Stimulated activated CD8-positive, alpha-beta memory T cell treated with anti-CD3 and anti-CD28 coated beads, Interleukin-12 subunit alpha, Interleukin-12 subunit beta, amount 100 ng/mL, for 24 hours (primary cell): ENCODE measurements around the gene FRMD1.

Experiments
- DNase-seq: peaks from one replicate; pipeline ENCODE4 v3.0.0-alpha.2; 2020; ENCODE audit errors: extremely low read depth

Gene FRMD1

GRCh38 chr6:168005796-168006195, 73.2 kb downstream of the FRMD1 start:
- DNase-seq, result no peak

GRCh38 chr6:168004945-168005344, 74.1 kb downstream of the FRMD1 start:
- no peak for DNase-seq

GRCh38 chr6:168004023-168004422, 75.0 kb downstream of the FRMD1 start:
- no peak for DNase-seq
